Fibroblast of lung (primary cell): ENCODE data around the gene DLK1. TPM values are rescaled to one million over a fixed set of nuclear protein-coding genes. Genes with fewer than 3 reads are reported as not detected.

ENCODE experiments used
- DNase-seq, 2 donors: peaks; one replicate each; pipeline versions ENCODE4 v3.0.0 to v3.0.0-alpha.2; 2010; ENCODE audit warnings: low read depth in 2 of 2
- H2AFZ ChIP-seq: 2 replicates; pipeline ENCODE4 v1.5.1; 2012; ENCODE audit warnings: low read length, control low read depth, inconsistent platforms
- H3K27ac ChIP-seq: 2 replicates; pipeline ENCODE4 v1.5.1; 2011; ENCODE audit warnings: low read length, control low read depth; ENCODE audit not compliant: insufficient read depth
- H3K27me3 ChIP-seq: 2 replicates; pipeline ENCODE4 v1.5.1; 2011; ENCODE audit warnings: mild to moderate bottlenecking, low read length; ENCODE audit not compliant: control insufficient read depth, insufficient read depth
- H3K36me3 ChIP-seq: 2 replicates; pipeline ENCODE4 v1.5.1; 2011; ENCODE audit warnings: low read length; ENCODE audit not compliant: control insufficient read depth, insufficient read depth
- H3K4me1 ChIP-seq: 2 replicates; pipeline ENCODE4 v1.5.1; 2011; ENCODE audit warnings: low read length; ENCODE audit not compliant: control insufficient read depth, insufficient read depth; ENCODE audit errors: extremely low read depth
- H3K4me2 ChIP-seq: 2 replicates; pipeline ENCODE4 v1.5.1; 2011; ENCODE audit warnings: low read length, control low read depth; ENCODE audit not compliant: insufficient read depth; ENCODE audit errors: extremely low read depth
- H3K4me3 ChIP-seq, 4 experiments: fragments of 200-600 bp in 1 of 4; sonication (generic) in 1 of 4; replicated peaks in 1 of 4; 2 replicates each; pipeline ENCODE4 v1.5.1; 2011 to 2016; ENCODE audit warnings: low read length in 4 of 4, low read depth in 3 of 4, mild to moderate bottlenecking in 3 of 4, control low read depth in 2 of 4, inconsistent platforms in 1 of 4, mixed read lengths in 1 of 4; ENCODE audit not compliant: insufficient read depth in 1 of 4; ENCODE audit errors: control extremely low read depth in 1 of 4
- H3K79me2 ChIP-seq: 2 replicates; pipeline ENCODE4 v1.5.1; 2012; ENCODE audit warnings: mild to moderate bottlenecking, low read length, inconsistent platforms; ENCODE audit not compliant: control insufficient read depth, insufficient read depth
- H3K9ac ChIP-seq: 2 replicates; pipeline ENCODE4 v1.5.1; 2011; ENCODE audit warnings: mild to moderate bottlenecking, low read length, control low read depth; ENCODE audit not compliant: insufficient read depth
- H3K9me3 ChIP-seq: 2 replicates; pipeline ENCODE4 v1.5.1; 2012; ENCODE audit warnings: low read depth, low read length; ENCODE audit not compliant: control insufficient read depth, insufficient read depth
- H4K20me1 ChIP-seq: 2 replicates; pipeline ENCODE4 v1.5.1; 2011; ENCODE audit warnings: low read length; ENCODE audit not compliant: control insufficient read depth, insufficient read depth; ENCODE audit errors: extremely low read depth
- EZH2 ChIP-seq: IDR thresholded peaks from 2 replicates; pipeline ENCODE4 v1.5.1; 2012; ENCODE audit warnings: low read length, control low read depth, mild to moderate bottlenecking; ENCODE audit errors: missing control alignments
- polyA plus RNA-seq, 2 donors: library from polyadenylated mRNA; depleted of rRNA in 1 of 2; stranded (reverse) in 1 of 2; unstranded in 1 of 2; fragments of >200 nt; gene quantifications; 2 replicates each; pipeline ENCODE4 v1.2.1, GENCODE V29; 2011 to 2012; ENCODE audit warnings: missing spikeins in 1 of 2
- total RNA-seq: library from RNA; depleted of rRNA; stranded (reverse); fragments of >200 nt; gene quantifications from 2 replicates; pipeline ENCODE4 v1.2.1, GENCODE V29; 2014
- TF ChIP-seq, protein P1 (sequence below), 2 donors: IDR thresholded peaks in 1 of 2; conservative IDR thresholded peaks in 1 of 2; 1 replicate in 1 of 2; 2 replicates in 1 of 2; pipeline ENCODE4 v1.5.1; 2011 to 2012; ENCODE audit warnings: low read length in 2 of 2, control low read depth in 1 of 2, inconsistent platforms in 1 of 2, low read depth in 1 of 2, mild to moderate bottlenecking in 1 of 2

The DLK1 gene
- total and polyA plus RNA-seq, 2 donors (not counting 1 experiment from before 2014, with no cell fraction given): not detected

GRCh38 chr14:100690672-100691071, 36.0 kb upstream of the DLK1 start:
- Histone ChIP-seq H3K4me1 (no peaks in the 10 kb centered on the region), H4K20me1 (no peaks in the 10 kb centered on the region), H2AFZ (no peak overlapping the region), H3K9me3 (no peaks in the 10 kb centered on the region), H3K4me3 (no peak overlapping the region), H3K9ac (no peak overlapping the region), H3K36me3 (no peaks in the 10 kb centered on the region), H3K27me3 (peaks cover 2% of the 10 kb centered on the region), H3K4me2 (no peak overlapping the region), H3K27ac (no peak overlapping the region), H3K79me2 (no peaks in the 10 kb centered on the region)
- TF ChIP-seq, protein P1, sequence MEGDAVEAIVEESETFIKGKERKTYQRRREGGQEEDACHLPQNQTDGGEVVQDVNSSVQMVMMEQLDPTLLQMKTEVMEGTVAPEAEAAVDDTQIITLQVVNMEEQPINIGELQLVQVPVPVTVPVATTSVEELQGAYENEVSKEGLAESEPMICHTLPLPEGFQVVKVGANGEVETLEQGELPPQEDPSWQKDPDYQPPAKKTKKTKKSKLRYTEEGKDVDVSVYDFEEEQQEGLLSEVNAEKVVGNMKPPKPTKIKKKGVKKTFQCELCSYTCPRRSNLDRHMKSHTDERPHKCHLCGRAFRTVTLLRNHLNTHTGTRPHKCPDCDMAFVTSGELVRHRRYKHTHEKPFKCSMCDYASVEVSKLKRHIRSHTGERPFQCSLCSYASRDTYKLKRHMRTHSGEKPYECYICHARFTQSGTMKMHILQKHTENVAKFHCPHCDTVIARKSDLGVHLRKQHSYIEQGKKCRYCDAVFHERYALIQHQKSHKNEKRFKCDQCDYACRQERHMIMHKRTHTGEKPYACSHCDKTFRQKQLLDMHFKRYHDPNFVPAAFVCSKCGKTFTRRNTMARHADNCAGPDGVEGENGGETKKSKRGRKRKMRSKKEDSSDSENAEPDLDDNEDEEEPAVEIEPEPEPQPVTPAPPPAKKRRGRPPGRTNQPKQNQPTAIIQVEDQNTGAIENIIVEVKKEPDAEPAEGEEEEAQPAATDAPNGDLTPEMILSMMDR (conservative IDR thresholded peaks at IDR 0.05 in 1 of 2, IDR thresholded peaks at IDR 0.05 in 1 of 2; ENCODE audit: low read depth in 1 of 2, low read length in 2 of 2): no peak
- no peak for TF ChIP-seq EZH2
- DNase-seq: no peak

DNA sequence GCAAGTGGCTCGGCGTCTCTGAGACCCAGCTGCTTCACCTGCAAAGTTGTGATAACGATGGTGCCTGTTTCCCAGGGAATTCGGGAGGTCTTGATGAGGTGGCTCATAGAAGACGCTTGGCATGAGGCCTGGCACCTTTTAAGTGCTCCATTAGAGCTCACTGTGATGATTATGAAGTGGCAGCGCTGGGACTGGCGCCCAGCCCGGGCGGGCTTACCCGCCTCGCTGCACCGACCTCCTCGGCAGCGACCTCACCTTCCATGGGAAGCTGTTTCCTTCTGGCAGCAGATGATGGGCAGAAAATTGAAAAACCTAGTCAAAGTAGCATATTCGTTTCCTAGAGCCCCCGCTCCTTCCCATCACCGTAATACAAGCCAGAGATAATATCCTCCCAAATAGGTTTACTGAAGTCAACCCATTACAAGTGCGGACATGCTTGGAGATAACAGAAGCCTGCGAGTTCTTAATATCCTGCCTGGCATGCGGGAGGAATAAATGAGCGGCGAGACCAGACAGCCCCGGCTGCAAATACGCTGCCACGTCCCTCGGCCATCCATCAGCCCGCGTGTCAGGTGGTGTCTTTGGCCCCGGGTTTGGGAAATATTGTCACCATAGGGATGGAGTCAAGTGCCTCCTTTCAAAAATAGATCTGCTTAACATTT, 35.2 kb upstream of the DLK1 start:
- no peak overlapping the region for H3K4me2 ChIP-seq
- no peak overlapping the region for H2AFZ ChIP-seq
- DNase-seq: no peak
- H4K20me1 ChIP-seq: no peaks in the 10 kb centered on the region
- no peak overlapping the region for H3K9ac ChIP-seq
- H3K79me2 ChIP-seq: no peaks in the 10 kb centered on the region
- H3K4me3 ChIP-seq: no peak overlapping the region
- H3K27ac ChIP-seq: no peak overlapping the region
- no peaks in the 10 kb centered on the region for H3K4me1 ChIP-seq
- H3K27me3 ChIP-seq: peaks cover 2% of the 10 kb centered on the region
- no peaks in the 10 kb centered on the region for H3K9me3 ChIP-seq
- H3K36me3 ChIP-seq: no peaks in the 10 kb centered on the region
- TF ChIP-seq EZH2: no peak
- TF ChIP-seq, protein P1 (conservative IDR thresholded peaks at IDR 0.05 in 1 of 2, IDR thresholded peaks at IDR 0.05 in 1 of 2; ENCODE audit: low read depth in 1 of 2, low read length in 2 of 2): no peak

- Histone ChIP-seq H4K20me1 (no peaks in the 10 kb centered on the region), H3K36me3 (no peaks in the 10 kb centered on the region), H3K4me1 (no peaks in the 10 kb centered on the region), H2AFZ (no peak overlapping the region), H3K79me2 (no peaks in the 10 kb centered on the region), H3K27ac (no peak overlapping the region), H3K4me3 (no peak overlapping the region), H3K9ac (no peak overlapping the region), H3K4me2 (no peak overlapping the region), H3K27me3 (peaks cover 2% of the 10 kb centered on the region), H3K9me3 (no peaks in the 10 kb centered on the region)
- DNase-seq: no peak
- no peak for TF ChIP-seq EZH2
- TF ChIP-seq, protein P1 (conservative IDR thresholded peaks at IDR 0.05 in 1 of 2, IDR thresholded peaks at IDR 0.05 in 1 of 2; ENCODE audit: low read depth in 1 of 2, low read length in 2 of 2): no peak
Observed at GRCh38 chr14:100692256-100692655, 34.4 kb upstream of the DLK1 start.
